HT1080 (cell line): ENCODE data around the gene TELO2. TPM values are rescaled to one million over a fixed set of nuclear protein-coding genes. Genes with fewer than 3 reads are reported as not detected.
A peak's percentile ranks its signal among the peaks of the same experiment; 100 is the strongest.

Experiments used
- DNase-seq: peaks from one replicate; pipeline ENCODE4 v3.0.0-alpha.2; 2015; ENCODE audit warnings: low read depth
- total RNA-seq: library from RNA; depleted of rRNA; stranded (reverse); fragments of >200 nt; shearing (Covaris generic); gene quantifications from 2 replicates; pipeline ENCODE4 v1.2.3, GENCODE V29; 2014

Gene TELO2
- total RNA-seq, 1 experiment from 2014 or later = 35.6 TPM

DNA sequence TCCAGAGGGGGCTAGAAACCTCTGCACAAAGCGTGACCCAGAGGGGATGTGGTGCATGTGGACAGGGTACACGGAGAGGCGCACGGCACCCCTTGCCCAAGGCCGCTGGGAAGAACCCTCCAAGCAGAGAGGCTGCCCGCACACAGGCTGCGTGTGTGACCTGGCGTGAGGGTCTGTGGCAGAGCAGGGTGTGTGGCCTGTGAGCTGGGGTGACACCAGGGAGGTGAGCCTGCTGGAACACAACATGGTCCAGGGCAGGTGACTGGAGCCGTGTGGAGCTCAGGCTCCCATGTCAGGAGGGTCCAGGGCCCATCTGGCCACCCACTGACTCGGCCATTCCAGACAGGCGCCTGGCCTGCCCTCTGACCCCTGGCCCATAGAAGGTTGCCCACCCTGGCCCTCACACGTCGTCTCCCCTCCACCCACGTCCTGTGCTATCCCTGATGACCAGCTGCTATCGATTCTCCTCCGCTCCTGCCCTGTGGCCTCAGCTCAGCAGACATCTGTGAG, 25.5 kb downstream of the TELO2 start:
- no peak for DNase-seq

DNA sequence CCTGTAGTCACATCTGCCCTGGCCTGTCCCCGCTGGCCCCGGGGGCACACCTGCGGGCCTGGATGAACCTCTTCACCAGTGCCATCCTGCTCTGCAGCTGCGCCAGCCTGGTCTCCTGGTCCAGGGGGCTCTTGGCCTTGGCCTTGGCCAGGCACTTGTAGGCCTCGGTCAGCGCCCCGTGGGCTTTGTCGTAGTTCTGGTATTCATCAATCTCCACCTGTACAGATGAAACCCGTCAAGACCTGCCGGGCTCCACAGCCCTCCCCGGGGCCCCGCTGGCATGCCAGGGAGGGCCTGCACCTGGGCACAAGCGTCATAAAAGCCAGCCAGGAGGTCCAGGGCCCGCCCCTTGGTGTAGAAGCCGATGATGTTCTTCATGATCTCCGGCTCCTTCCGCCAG, 26.7 kb downstream of the TELO2 start:
- no peak for DNase-seq

DNA sequence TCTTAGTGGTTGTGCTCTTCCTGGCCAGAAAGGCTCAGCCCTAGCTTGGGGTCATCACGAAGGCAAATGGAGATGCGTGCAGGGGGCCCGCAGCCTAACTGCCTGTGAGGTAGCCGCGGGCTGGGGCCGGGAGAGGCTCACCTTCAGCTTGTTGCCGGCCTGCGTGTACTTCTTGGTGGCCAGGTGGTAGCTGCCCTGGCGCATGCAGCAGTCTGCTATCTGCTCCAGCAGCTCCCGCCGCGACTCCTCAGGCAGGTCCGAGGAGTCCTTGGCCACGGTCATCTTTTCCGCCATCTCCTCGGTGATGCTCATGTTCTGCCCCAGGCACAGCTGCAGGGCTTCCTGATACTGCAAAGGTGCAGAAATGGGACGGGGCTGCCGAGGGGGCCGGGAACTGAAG, 27.3 kb downstream of the TELO2 start:
- no peak for DNase-seq

DNA sequence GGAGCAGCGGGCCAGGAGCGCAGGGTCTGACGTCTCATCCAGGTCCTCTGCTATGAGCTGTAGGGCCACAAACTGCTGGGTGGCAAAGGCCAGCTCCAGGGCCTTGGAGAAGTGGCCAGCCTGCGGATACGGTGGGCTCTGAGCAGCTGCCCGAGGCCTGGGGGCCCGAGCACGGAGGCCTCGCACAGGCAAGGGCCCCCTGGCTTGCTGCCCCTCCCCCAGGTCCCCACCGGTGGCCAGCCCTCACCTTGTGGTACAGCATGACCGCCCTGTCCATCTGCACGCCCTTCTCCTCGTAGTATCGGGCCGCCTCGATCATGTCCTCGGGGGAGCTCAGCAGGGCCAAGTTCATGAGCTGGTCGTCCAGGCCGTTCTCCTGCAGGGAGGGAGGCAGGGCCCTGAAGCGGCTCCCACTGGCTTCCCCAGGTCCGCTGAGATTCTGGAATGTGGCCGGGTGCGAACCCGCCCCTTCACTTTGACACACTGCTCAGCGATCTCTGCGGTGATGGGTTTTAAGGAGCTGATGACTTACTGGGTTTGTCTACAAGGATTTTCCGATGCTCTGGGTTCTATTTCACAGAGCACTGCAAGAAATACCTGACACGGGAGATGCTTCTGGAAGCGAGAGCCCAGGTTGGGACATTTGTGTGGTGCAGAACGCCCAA, 30.6 kb downstream of the TELO2 start:
- DNase-seq = no peak

- no peak for DNase-seq
Observed at GRCh38 chr16:1524366-1524765, 31.2 kb downstream of the TELO2 start.

DNA sequence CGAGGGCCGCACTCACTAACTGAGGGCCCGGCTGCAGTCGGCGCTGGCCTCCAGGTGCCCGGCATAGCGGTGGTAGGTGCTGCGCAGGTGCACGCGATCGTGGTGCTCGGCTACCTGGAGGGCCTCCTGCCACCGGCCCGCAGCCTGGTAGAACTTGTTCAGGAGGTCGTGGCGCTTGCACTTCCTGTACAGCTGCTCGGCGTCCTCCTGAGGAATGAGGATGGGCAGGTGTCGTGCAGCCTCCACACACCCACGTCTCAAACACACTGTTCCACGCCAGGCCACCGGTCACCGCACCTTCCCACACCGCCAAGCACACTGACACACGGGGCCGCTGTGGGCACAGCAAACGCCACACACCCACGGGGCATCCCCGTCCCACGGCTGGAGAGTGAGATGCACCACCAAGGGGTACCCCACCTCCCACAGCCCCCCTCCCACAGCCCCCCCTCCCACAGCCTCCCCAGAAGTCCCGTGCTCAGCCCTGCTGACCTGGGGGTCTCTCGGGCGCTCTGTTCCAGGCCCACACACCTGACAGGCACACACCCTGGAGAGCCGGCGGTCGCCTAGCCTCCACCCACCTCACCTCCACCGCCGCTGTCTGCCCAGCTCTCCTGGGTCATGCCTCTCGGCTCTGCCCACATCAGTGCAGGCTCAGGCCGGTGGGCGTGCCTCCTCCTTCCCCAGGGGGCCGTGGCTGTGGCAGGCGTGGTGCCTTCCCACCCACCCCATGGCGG, 32.9 kb downstream of the TELO2 start:
- DNase-seq = no peak

- no peak for DNase-seq
Observed at GRCh38 chr16:1526608-1527555, 33.7 kb downstream of the TELO2 start.

DNA sequence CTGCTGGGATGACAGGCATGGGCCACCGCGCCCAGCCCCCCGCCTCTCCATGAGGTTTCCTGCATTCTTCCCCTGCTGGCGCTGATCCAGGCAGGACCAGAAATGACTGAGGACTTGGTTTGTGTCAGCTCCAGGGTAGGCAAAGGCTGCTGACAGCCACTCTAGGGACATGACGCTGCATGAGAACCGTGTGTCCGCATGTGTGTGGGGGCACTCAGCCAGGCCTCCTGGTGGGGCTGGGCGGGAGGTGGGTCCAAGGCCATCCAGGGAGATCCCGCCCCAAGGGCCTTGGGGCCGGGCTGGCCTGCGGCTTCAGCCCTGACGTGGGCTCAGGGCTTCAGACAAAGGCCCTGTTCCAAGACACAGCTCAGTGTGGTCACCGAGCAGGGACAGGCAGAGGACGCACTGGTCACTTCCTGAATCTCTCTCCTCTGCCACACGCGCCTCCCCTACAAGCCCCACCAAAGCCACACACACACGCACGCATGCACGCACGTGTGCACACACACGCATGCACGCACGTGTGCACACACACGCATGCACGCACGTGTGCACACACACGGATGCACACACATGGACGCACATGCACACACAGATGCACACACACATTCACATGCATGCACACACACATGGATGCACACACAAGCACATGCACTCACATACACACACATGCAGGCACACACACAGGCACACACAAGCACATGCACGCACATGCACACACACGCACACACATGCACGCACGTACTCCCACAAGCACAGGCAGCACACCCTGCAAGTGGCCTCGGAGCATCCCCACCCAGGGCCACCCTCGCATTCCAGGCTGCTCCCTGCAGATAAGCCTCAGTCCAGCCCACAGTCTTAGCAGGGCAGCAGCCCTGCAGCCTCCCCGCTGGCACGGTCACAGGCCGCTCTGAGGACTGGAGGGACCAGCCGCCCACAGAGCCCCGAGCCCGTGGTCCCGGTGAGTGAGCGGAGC, 35.0 kb downstream of the TELO2 start:
- DNase-seq = no peak

GRCh38 chr16:1528921-1529537, 35.9 kb downstream of the TELO2 start:
- DNase-seq = no peak

DNA sequence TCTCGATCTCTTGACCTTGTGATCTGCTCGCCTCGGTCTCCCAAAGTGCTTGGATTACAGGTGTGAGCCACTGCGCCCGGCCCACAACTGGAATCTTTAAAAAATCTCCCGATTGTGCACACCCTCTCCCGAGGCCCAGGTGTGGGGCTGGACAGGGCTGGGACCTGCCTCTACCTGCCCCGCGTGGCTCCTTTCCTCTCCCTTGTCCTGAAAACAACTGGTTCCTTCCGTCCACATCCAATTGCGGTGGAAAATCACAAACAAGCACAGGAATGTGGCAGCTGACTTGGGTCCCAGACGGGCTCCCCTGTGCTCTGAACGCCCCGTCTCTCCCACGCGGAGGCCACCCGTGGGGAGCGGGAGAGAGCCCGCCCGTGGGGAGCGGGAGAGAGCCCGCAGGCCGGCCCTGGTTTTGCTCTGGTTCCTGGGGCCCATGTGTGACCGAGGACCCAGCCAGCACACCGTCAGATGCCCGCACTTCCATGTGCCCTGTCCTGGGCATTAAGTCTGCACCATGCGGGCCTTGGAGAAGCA, 37.3 kb downstream of the TELO2 start:
- DNase-seq = no peak

DNA sequence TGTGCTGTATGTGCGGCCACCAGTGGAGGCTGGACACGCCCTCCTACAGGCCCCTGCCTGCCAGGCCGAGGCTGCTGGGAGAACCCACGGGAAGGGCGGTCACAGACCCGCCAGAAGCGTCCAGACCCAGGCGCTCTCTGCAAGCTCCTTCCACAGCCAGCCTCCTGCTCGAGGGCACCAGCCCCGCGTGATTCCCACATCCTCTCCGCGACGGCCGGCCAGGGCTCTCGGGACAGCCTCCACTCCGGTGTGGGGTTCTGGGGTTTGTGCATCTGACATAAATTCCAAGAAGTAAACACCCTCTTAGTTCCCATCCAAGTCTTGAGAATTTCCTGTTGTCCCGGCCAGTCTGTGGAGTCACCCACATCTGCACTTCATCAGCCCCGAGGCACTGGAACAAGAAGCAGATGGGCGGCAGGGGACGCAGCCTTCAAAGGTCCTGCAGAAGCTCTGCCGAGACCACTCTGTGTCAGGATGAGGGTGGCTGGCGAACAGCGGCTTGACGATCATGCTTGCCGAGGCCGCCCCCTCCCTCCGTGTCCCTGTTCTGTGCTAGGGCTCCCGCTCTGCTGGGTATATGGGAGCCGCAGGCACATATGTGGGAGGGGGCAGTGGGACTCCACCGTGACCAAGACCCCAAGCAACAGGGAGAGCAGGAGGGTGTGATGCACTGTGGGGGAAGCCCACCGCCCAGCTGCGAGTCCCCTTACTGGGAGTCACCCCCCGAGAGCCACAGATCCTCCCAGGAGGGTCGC, 37.9 kb downstream of the TELO2 start:
- no peak for DNase-seq

- DNase-seq = no peak
Observed at GRCh38 chr16:1531638-1531910, 38.4 kb downstream of the TELO2 start.

- no peak for DNase-seq
Observed at GRCh38 chr16:1532081-1532760, 39.1 kb downstream of the TELO2 start.

GRCh38 chr16:1532771-1533170, 39.6 kb downstream of the TELO2 start:
- no peak for DNase-seq

DNA sequence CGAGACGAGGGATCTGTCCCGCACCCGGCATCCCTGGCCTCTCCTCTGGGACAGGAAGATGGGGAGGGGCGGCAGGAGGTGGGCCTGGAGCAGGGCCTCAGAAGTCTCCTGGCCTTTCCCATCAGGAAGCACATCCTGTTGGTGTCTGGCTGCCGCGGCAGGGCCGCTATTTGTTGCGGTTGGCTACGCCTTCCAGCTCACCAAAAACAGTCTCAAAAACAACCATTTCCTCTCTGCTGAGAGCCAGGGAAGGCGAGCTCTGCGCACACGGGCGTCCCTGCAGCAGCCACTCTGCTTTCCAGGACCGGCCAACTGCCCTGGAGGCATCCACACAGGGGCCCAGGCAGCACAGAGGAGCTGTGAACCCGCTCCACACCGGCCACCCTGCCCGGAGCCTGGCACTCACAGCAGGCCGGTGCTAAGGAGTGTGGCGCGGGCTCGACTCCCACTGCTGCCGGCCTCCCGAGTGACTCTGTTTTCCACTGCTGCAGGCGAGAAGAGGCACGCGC, 40.3 kb downstream of the TELO2 start, which contains the start of gene TMEM204:
TSS of gene TMEM204 (plus strand) at position 224 of the 509 bp plus-strand sequence. CDS start 610 bp downstream, outside the sequence.
- peak; percentile 92 for DNase-seq

DNA sequence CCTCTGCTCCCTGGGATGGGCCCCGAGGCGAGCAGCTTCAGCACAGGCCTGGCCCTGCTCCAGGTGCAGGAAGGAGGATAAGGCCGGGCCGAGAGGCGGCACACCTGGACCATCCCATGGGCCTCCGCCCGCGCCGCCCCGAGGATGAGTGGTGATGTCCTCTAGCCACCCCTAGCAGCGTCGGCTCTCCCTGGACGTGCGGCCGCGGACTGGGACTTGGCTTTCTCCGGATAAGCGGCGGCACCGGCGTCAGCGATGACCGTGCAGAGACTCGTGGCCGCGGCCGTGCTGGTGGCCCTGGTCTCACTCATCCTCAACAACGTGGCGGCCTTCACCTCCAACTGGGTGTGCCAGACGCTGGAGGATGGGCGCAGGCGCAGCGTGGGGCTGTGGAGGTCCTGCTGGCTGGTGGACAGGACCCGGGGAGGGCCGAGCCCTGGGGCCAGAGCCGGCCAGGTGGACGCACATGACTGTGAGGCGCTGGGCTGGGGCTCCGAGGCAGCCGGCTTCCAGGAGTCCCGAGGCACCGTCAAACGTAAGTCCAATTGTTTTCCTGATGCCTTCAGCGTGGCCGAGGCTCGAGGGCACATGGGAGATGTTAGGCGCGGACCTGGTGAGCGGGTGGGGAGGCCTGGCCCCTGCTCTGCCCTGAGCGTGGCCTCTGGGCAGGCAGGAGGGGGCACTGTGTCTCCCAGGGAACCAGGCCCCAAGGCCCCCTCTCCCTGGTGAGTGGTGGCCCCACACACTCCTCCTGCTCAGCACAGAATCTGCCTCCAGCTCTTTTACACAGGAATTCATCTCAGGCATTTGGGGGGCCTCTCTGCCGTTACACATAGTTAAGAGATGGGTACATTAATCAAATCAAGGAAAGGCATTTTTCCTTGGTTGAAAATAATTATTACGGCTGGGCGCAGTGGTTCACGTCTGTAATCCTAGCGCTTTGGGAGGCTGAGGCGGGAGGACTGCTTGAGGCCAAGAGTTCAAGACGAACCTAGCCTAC, 41.2 kb downstream of the TELO2 start:
- peak; percentile 42 for DNase-seq
